IMR-90 (cell line): Measurements from ENCODE around the gene PCCA.
"Not testable (repeated sequence)": the region's sequence is repeated elsewhere in the genome, so short reads cannot be mapped to it uniquely, and the experiment has no call there.

ENCODE experiments used
- CEBPB ChIP-seq: IDR thresholded peaks from 2 replicates; pipeline ENCODE4 v1.6.1; 2012; ENCODE audit warnings: low read depth, low read length, improper control_type of control experiment
- CHD1 ChIP-seq: IDR thresholded peaks from 2 replicates; pipeline ENCODE4 v1.6.1; 2012; ENCODE audit warnings: low read depth, low read length, improper control_type of control experiment
- MAFK ChIP-seq: IDR thresholded peaks from 2 replicates; pipeline ENCODE4 v1.6.1; 2012; ENCODE audit warnings: low read depth, low read length, improper control_type of control experiment
- MXI1 ChIP-seq: IDR thresholded peaks from 2 replicates; pipeline ENCODE4 v1.6.1; 2012; ENCODE audit warnings: low read depth, mild to moderate bottlenecking, low read length, moderate library complexity, borderline replicate concordance
- NFE2L2 ChIP-seq: fragments of 150-350 bp; IDR thresholded peaks from 2 replicates; pipeline ENCODE4 v1.6.1; 2016; ENCODE audit warnings: low read depth, mild to moderate bottlenecking, low read length
- POLR2A ChIP-seq: IDR thresholded peaks from 2 replicates; pipeline ENCODE4 v1.6.1; 2012; ENCODE audit warnings: mild to moderate bottlenecking, low read depth, low read length
- RAD21 ChIP-seq: IDR thresholded peaks from 2 replicates; pipeline ENCODE4 v1.6.1; 2012; ENCODE audit warnings: low read length, improper control_type of control experiment
- USF2 ChIP-seq: fragments of 150-350 bp; IDR thresholded peaks from 2 replicates; pipeline ENCODE4 v1.6.1; 2017; ENCODE audit warnings: mild to moderate bottlenecking, antibody characterized with exemption, low read length, low read depth
- TF ChIP-seq, protein P1 (sequence below): conservative IDR thresholded peaks from 2 replicates; pipeline ENCODE4 v1.5.1; 2012; ENCODE audit warnings: mild to moderate bottlenecking, low read depth, low read length, improper control_type of control experiment
- TF ChIP-seq, protein P2 (sequence below): fragments of 150-350 bp; IDR thresholded peaks from 2 replicates; pipeline ENCODE4 v1.6.1; 2016; ENCODE audit warnings: low read depth, mild to moderate bottlenecking, low read length, moderate library complexity, borderline replicate concordance

DNA sequence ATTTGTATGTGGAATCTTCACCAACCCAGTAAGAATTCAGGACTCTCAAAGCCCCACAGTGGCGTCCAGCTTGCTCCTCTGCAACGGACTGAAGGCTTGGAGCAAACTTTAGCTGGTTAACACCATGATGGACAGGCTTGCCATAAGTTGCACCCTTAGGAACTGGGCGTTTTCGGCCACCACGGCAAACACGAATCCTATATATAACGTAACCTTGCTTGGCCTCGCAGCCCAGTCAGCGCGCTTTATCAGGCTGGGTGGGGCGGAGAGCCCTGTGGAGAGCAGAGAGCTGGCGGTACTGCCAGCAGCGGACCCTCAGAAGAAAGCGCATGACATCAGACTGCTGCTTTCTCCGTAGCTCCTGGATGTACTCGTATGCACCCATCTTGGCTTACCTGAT is 61.8 kb downstream of the PCCA start:
- not testable (repeated sequence) for TF ChIP-seq POLR2A, CHD1, MXI1, RAD21, MAFK, USF2, CEBPB, NFE2L2
- TF ChIP-seq, protein P1, sequence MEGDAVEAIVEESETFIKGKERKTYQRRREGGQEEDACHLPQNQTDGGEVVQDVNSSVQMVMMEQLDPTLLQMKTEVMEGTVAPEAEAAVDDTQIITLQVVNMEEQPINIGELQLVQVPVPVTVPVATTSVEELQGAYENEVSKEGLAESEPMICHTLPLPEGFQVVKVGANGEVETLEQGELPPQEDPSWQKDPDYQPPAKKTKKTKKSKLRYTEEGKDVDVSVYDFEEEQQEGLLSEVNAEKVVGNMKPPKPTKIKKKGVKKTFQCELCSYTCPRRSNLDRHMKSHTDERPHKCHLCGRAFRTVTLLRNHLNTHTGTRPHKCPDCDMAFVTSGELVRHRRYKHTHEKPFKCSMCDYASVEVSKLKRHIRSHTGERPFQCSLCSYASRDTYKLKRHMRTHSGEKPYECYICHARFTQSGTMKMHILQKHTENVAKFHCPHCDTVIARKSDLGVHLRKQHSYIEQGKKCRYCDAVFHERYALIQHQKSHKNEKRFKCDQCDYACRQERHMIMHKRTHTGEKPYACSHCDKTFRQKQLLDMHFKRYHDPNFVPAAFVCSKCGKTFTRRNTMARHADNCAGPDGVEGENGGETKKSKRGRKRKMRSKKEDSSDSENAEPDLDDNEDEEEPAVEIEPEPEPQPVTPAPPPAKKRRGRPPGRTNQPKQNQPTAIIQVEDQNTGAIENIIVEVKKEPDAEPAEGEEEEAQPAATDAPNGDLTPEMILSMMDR: not testable (repeated sequence)
- TF ChIP-seq, protein P2, sequence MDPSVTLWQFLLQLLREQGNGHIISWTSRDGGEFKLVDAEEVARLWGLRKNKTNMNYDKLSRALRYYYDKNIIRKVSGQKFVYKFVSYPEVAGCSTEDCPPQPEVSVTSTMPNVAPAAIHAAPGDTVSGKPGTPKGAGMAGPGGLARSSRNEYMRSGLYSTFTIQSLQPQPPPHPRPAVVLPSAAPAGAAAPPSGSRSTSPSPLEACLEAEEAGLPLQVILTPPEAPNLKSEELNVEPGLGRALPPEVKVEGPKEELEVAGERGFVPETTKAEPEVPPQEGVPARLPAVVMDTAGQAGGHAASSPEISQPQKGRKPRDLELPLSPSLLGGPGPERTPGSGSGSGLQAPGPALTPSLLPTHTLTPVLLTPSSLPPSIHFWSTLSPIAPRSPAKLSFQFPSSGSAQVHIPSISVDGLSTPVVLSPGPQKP: not testable (repeated sequence)
